Keratinocyte (primary cell): Measurements from ENCODE around the gene ZNF443.
"Not testable (repeated sequence)": the region's sequence is repeated elsewhere in the genome, so short reads cannot be mapped to it uniquely, and the experiment has no call there.

ENCODE experiments used
- CTCF ChIP-seq, 3 experiments: IDR thresholded peaks in 1 of 3; conservative IDR thresholded peaks in 1 of 3; optimal IDR thresholded peaks in 1 of 3; 2 replicates in 2 of 3; 3 replicates in 1 of 3; pipeline versions ENCODE3 to v1.5.1; 2011; ENCODE audit warnings: low read length in 3 of 3, mild to moderate bottlenecking in 3 of 3, moderate library complexity in 2 of 3, control low read depth in 1 of 3, inconsistent platforms in 1 of 3; ENCODE audit not compliant: insufficient read depth in 2 of 3; ENCODE audit errors: extremely low read depth in 1 of 3
- EZH2 ChIP-seq: IDR thresholded peaks from one replicate; pipeline ENCODE4 v1.6.1; 2012; ENCODE audit warnings: inconsistent platforms, mild to moderate bottlenecking, low read length, moderate library complexity

- not testable (repeated sequence) for TF ChIP-seq CTCF (optimal IDR thresholded peaks at IDR 0.05 in 1 of 3, IDR thresholded peaks at IDR 0.05 in 1 of 3, conservative IDR thresholded peaks at IDR 0.05 in 1 of 3; ENCODE audit: extremely low read depth in 1 of 3, insufficient read depth in 2 of 3, low read length in 3 of 3); EZH2
Measured at GRCh38 chr19:12391148-12391547, 49.7 kb downstream of the ZNF443 start.
